Loucy (cell line): ENCODE measurements around the gene TMPRSS6.

Source experiments
- EZH2phosphoT487 ChIP-seq: fragments of 200-600 bp; IDR thresholded peaks from 2 replicates; pipeline ENCODE4 v1.6.1; 2018; ENCODE audit warnings: antibody characterized with exemption, mild to moderate bottlenecking, moderate library complexity, borderline replicate concordance
- TF ChIP-seq, protein P1 (sequence below): fragments of 200-600 bp; sonication (generic); conservative IDR thresholded peaks from 2 replicates; pipeline ENCODE4 v1.5.1; 2014; ENCODE audit warnings: mild to moderate bottlenecking, antibody characterized with exemption, low read length

DNA sequence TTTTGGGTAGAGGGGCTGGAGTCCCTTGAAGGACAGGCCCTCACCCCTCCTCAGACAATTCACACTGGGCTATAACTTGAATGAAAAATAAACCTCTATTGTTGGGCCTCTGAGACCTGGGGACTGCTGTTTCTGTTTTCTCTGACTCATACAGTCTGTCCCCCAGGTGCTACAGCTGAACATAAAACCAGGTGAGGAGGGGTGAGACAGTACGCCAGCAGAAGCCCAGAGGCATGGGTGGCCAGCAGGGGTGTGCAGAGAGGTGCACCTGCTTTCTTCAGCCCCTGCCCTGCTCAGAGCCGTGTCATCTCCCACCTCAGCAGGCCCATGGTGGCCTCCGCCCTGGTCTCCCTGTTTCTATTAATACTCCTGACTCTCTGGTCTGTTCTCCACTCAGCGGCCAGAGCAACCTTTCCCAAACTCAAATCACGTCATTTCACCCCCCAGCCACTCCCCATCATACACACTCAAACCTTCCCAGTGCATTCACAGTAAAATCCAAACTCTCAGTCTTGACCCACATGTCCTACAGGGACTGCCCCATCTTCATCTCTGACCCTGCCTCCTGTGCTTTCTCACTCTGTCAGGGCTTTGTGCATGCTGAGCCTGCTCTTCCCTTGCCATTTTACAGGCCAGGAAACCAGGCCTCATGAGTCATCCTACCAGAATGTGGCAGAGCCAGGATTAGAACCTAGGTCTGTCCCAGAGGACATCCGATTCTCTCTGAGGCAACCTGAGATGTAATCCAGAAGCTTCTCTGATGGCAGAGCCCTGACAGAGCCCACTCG lies 45.6 kb upstream of the TMPRSS6 start:
- TF ChIP-seq, protein P1, sequence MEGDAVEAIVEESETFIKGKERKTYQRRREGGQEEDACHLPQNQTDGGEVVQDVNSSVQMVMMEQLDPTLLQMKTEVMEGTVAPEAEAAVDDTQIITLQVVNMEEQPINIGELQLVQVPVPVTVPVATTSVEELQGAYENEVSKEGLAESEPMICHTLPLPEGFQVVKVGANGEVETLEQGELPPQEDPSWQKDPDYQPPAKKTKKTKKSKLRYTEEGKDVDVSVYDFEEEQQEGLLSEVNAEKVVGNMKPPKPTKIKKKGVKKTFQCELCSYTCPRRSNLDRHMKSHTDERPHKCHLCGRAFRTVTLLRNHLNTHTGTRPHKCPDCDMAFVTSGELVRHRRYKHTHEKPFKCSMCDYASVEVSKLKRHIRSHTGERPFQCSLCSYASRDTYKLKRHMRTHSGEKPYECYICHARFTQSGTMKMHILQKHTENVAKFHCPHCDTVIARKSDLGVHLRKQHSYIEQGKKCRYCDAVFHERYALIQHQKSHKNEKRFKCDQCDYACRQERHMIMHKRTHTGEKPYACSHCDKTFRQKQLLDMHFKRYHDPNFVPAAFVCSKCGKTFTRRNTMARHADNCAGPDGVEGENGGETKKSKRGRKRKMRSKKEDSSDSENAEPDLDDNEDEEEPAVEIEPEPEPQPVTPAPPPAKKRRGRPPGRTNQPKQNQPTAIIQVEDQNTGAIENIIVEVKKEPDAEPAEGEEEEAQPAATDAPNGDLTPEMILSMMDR: no peak
- no peak for TF ChIP-seq EZH2phosphoT487
